ENCODE results near the gene MCEMP1. TPM values are rescaled to one million over a fixed set of nuclear protein-coding genes. Genes with fewer than 3 reads are reported as not detected.
A peak's percentile ranks its signal among the peaks of the same experiment; 100 is the strongest.

The MCEMP1 gene
- total RNA-seq, 2 experiments from 2014 or later: 0.22 TPM; not detected in 1

DNA sequence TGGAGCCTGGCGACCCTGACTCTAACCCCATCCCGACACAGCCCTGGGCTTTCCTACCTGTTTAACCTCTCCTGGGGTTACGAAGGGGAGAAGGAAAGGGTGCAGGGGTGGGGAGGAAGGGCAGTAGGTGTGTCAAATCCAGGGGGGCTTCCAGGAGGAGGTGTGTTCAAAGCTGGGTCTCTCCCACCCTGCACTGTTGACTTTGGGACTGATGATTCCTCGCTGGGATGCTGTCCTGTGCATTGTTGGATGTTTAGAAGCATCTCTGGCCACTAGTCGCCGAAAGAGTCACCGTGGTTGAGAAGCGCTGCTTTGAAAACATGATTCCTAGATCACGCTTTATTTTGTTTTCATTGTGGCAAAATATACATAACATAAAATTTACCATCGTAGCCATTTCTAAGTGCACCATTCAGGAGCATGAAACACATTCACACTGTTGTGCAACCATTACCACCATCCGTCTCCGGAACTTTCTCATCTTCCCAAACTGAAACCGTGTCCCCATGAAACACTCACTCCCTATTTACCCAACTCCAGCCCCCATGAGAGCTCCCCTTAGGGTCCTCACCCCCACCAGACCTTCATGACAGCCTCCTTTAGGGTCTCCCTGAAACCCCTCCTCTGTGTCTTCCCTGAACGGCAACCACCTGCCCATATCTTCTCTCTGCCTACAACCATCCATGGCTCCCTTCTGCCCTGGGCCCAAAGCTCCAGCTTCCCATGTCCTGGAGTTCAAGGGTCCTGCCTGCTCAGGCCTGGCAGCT lies 29.5 kb downstream of the MCEMP1 start:
- TF ChIP-seq EZH2phosphoT487 (IDR thresholded peaks at IDR 0.05; ENCODE audit: borderline replicate concordance, low read depth, low read length): no peak
- TF ChIP-seq, protein P1, sequence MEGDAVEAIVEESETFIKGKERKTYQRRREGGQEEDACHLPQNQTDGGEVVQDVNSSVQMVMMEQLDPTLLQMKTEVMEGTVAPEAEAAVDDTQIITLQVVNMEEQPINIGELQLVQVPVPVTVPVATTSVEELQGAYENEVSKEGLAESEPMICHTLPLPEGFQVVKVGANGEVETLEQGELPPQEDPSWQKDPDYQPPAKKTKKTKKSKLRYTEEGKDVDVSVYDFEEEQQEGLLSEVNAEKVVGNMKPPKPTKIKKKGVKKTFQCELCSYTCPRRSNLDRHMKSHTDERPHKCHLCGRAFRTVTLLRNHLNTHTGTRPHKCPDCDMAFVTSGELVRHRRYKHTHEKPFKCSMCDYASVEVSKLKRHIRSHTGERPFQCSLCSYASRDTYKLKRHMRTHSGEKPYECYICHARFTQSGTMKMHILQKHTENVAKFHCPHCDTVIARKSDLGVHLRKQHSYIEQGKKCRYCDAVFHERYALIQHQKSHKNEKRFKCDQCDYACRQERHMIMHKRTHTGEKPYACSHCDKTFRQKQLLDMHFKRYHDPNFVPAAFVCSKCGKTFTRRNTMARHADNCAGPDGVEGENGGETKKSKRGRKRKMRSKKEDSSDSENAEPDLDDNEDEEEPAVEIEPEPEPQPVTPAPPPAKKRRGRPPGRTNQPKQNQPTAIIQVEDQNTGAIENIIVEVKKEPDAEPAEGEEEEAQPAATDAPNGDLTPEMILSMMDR (conservative IDR thresholded peaks at IDR 0.05; ENCODE audit: low read length): no peak
- peak overlapping the region; percentile 33; the same call in 1 of the 2 replicates for H2AFZ ChIP-seq (ENCODE audit: low read length)
- H3K4me1 ChIP-seq (ENCODE audit: insufficient read depth, low read length, poor library complexity, severe bottlenecking): peaks cover 72% of the 10 kb centered on the region
- peak overlapping the region; percentile 47 for H3K4me2 ChIP-seq (ENCODE audit: low read length)
- H3K79me2 ChIP-seq (ENCODE audit: insufficient read depth, low read depth, low read length): no peaks in the 10 kb centered on the region
- no peaks in the 10 kb centered on the region for H3K36me3 ChIP-seq (ENCODE audit: insufficient read depth, low read length)
- no peaks in the 10 kb centered on the region for H3K9me3 ChIP-seq (ENCODE audit: low read length)
- DNase-seq (ENCODE audit: low spot score): no peak
- ChIA-PET POLR2A (interaction anchor here (1.0 kb wide), 1 partner anchor 7 kb away, joined by 3 read pairs; no protein-coding TSS in a partner anchor), CTCF (ENCODE audit: unreplicated experiment) (no interaction called here)
- no TSS peak for BruUV-seq (replicated peaks)
- H4K20me1 ChIP-seq (ENCODE audit: insufficient read depth, low read length): no peaks in the 10 kb centered on the region
- peak overlapping the region; percentile 51 for H3K27ac ChIP-seq (ENCODE audit: low read depth, low read length, poor library complexity, severe bottlenecking)
- H3K9me2 ChIP-seq (ENCODE audit: insufficient read depth, low read length): no peaks in the 10 kb centered on the region
- intact Hi-C loops (cut with micrococcal nuclease; ENCODE audit: unreplicated experiment): no loop called here
- H3K4me3 ChIP-seq (ENCODE audit: low read depth, low read length, poor library complexity, severe bottlenecking): no peak overlapping the region

DNA sequence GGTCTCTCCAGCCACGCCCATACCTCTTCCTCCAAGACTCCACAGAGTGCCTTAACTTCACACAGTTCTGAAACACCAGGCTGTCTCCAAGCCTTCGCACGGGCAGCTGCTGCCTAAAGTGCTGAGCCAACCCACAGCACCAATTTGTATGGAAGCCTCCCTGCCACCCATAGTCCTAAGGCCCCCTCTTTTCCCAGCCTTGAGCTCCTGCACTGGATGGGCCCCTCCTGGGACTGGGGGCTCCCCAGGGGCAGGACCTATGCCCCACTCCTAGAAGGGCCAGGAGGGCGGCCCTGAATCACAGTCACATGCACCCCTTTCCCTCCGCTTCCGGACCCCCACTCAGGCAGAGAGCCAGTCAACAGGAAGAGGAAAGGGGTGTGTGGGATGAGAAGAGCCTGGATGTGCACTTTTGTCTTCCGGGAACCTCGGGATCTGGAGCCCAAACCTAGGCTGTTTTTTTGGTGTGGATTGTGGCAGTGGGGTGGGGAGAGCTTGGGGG lies 30.1 kb downstream of the MCEMP1 start:
- H3K36me3 ChIP-seq (ENCODE audit: insufficient read depth, low read length): no peaks in the 10 kb centered on the region
- H3K79me2 ChIP-seq (ENCODE audit: insufficient read depth, low read depth, low read length): no peaks in the 10 kb centered on the region
- BruUV-seq (replicated peaks): no TSS peak
- peak; percentile 25 for DNase-seq (ENCODE audit: low spot score)
- TF ChIP-seq, protein P1 (conservative IDR thresholded peaks at IDR 0.05; ENCODE audit: low read length): no peak
- no peak for TF ChIP-seq EZH2phosphoT487 (IDR thresholded peaks at IDR 0.05; ENCODE audit: borderline replicate concordance, low read depth, low read length)
- H2AFZ ChIP-seq (ENCODE audit: low read length): no peak overlapping the region
- no peak overlapping the region for H3K27ac ChIP-seq (ENCODE audit: low read depth, low read length, poor library complexity, severe bottlenecking)
- no peaks in the 10 kb centered on the region for H4K20me1 ChIP-seq (ENCODE audit: insufficient read depth, low read length)
- H3K4me3 ChIP-seq (ENCODE audit: low read depth, low read length, poor library complexity, severe bottlenecking): no peak overlapping the region
- peaks cover 66% of the 10 kb centered on the region for H3K4me1 ChIP-seq (ENCODE audit: insufficient read depth, low read length, poor library complexity, severe bottlenecking)
- ChIA-PET CTCF (ENCODE audit: unreplicated experiment) (interaction anchor here (0.5 kb wide), 1 partner anchor 212 kb away, joined by 4 read pairs; no protein-coding TSS in a partner anchor), POLR2A (interaction anchor here (1.0 kb wide), 1 partner anchor 8 kb away, joined by 3 read pairs; no protein-coding TSS in a partner anchor)
- no peaks in the 10 kb centered on the region for H3K9me2 ChIP-seq (ENCODE audit: insufficient read depth, low read length)
- H3K9me3 ChIP-seq (ENCODE audit: low read length): no peaks in the 10 kb centered on the region
- no peak overlapping the region for H3K4me2 ChIP-seq (ENCODE audit: low read length)
- intact Hi-C loops (cut with micrococcal nuclease; ENCODE audit: unreplicated experiment): no loop called here

DNA sequence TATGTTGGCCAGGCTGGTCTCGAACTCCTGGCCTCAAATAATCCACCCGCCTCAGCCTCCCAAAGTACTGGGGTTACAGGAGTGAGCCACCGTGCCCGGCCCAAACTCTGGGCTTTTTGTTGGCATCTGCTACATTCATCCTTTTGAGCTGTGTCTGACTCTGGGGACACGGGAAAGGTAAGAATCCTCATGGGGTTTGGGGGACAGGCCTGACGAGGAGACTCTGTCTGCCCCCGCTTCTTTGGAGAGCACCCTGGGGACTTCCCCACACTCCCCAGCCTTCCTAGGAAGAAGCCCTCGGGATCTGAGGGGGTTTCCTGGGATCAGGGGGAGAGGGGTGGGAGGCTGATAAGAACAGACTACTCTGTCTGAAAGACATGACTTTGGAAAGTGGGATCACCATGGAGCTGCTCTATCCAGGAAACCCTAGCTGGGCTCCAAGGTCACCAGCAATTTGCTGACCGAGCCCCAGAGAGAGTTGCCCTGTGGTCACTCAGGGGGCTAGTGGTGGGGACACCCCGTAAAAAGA lies 33.1 kb downstream of the MCEMP1 start:
- ChIA-PET POLR2A (no interaction called here), CTCF (ENCODE audit: unreplicated experiment) (no interaction called here)
- Histone ChIP-seq H3K4me2 (ENCODE audit: low read length) (no peak overlapping the region), H3K4me3 (ENCODE audit: low read depth, low read length, poor library complexity, severe bottlenecking) (no peak overlapping the region), H3K27ac (ENCODE audit: low read depth, low read length, poor library complexity, severe bottlenecking) (no peak overlapping the region), H3K9me3 (ENCODE audit: low read length) (no peaks in the 10 kb centered on the region), H3K9me2 (ENCODE audit: insufficient read depth, low read length) (no peaks in the 10 kb centered on the region), H3K36me3 (ENCODE audit: insufficient read depth, low read length) (no peaks in the 10 kb centered on the region), H3K79me2 (ENCODE audit: insufficient read depth, low read depth, low read length) (no peaks in the 10 kb centered on the region), H2AFZ (ENCODE audit: low read length) (no peak overlapping the region), H3K4me1 (ENCODE audit: insufficient read depth, low read length, poor library complexity, severe bottlenecking) (peaks cover 45% of the 10 kb centered on the region), H4K20me1 (ENCODE audit: insufficient read depth, low read length) (no peaks in the 10 kb centered on the region)
- no peak for TF ChIP-seq EZH2phosphoT487 (IDR thresholded peaks at IDR 0.05; ENCODE audit: borderline replicate concordance, low read depth, low read length)
- TF ChIP-seq, protein P1 (conservative IDR thresholded peaks at IDR 0.05; ENCODE audit: low read length): no peak
- intact Hi-C loops (cut with micrococcal nuclease; ENCODE audit: unreplicated experiment): no loop called here
- no peak for DNase-seq (ENCODE audit: low spot score)
- BruUV-seq (replicated peaks): no TSS peak
